Fibroblast of skin of back (primary cell): ENCODE measurements around the gene ANK2.

Source experiments
- DNase-seq: peaks from one replicate; pipeline ENCODE4 v3.0.0-alpha.2; 2013

The ANK2 gene

DNA sequence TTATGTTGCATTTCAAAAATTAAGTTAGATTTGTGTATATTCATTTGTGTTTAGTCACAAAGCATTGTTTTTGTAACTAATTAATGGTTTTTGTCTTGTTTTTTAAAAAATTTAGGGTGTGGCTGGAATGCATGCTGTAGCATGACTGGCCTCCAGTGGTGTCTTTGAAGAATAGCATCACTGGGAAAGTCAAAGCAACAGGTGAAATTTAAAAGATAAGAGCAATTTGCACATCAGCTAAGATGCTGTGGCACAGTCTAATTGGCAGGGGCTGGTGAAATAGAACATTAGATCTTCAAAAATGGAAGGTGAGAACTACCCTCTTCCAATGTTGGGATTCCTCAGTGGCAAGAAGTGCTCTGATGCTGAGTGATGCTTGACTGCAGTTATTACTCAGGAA lies 45.3 kb downstream of the ANK2 start:
- DNase-seq = no peak

DNA sequence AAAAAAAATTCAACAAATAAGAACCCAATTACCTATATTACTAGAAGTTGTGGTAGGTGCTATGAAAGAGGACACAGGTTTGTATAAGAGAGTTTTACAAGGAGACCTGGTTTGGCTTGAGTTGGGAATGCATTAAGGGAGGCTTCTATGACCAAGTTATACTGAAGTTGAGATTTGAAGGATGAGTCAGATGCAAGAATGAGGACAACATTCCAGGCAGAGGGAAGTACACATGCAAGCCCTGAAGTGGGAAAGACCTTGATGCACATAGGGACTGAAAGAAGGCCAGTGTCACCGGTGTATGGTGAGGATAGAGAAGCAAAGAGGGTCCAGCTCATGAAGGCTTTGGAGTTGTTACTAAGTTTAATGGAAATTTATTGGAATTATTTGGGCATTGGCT lies 52.2 kb downstream of the ANK2 start:
- peak; percentile 82 for DNase-seq

DNA sequence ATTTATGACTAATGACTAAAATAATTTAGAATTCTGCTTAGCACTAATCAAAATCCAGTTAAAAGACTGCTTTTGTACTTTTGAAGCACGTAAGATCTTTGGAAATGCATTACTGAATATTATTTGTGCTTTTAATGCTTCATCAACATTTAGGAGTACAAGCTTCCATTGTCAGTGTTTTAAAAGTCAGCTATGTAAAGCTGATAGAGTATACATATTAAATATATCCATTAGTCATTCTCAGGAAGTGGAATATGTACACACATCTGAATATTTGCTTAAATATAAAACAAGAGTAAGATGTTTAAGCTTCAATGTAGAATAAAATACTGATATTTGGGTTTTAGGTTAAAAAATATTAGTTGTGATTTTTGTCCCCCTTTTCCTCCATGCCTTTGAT lies 54.1 kb downstream of the ANK2 start:
- no peak for DNase-seq

DNA sequence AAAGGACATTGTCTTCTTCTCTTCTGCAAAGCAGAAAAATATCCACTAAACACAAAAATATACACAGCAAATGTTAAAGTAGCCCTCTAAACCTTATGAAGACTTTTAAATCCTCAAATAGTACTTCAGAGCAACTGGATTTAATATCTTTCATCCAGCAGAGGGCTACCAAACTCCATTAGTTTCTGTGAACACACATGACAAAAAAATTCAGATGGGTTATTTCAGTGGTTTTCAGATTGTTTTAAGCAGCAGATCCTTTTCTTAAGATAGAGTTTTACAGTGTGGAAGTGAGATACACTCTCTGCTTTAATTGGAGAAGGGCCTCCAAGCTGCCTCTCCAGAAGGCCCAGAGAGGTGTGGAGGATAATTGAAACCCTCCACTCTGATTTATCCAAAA lies 56.7 kb downstream of the ANK2 start:
- DNase-seq = peak; percentile 67

DNA sequence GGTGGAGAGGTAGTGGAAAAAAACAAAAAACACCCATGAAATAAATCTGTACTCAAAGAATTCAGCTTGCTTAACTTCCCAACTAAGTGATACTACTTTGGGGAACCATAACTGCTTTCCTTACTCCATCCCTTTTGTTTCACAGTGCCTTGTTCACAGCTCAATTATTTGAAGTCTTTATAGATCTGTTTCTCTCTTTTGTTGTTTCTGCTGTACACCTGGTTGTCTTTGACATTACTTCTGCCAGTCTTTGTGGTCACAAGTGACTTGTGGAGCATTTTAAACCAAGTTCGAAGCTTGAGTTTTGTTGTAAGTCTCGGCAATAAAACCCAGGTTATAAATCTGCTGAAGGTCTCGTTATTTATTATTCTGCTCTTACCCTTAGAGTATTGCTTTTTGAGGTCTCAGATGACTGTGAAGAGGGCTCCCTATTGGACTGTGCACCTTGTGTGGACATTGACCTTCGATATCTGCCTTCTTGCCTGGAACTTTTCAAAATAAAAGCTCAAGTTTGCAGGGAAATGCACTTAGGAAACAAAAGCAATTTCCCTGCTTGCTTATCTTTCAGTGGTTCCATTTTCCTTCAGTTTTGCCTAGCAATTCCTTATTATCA lies 59.8 kb downstream of the ANK2 start:
- DNase-seq = no peak

DNA sequence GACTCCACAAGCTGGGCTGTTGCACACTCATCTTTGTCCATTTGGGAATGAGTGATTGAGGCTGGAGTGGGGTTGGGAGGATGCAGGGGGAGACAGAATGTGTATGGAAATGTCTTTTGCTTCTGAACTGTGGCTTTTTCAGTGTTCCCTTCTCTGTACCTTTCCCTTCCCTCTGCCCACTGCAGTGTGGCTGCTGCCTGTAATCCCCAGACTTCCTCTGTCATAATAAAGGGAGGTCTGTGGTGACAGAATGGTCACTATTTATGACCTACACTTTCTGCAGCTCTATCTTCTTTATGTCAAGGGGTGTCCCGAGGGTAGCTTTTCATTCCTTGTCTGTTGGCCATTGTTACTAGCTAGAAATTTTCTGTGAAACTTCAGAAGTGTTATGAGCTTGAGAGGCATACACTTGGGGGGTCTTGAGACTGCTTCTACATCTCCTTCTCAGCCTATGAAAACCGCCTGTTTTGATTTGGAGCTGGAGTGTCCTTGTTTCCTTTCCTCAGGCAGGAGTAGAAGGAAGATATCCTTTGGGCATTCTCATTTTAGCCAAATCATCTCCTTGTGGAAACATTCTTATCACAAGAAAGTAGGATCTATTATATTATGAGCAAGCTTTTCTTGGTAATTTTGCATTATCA lies 63.0 kb downstream of the ANK2 start:
- no peak for DNase-seq

DNA sequence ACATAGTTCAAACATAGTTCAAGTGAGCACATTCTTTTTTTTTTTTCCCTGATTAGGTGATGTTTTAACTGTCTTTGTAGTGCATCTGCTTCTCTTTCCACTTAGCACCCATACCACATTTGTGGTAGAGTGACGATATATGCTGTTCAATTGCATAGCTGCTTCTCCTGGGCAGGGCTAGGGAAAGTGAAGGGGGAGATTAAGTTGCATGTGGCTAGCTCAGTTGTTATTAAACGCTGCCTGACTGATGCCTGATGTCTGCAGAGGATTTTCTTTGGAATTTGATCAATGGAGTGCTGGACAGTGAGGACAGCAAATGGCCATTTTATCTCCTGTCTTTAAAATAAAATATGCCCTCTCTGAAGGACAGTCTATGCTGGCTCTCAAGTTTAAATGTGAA lies 63.7 kb downstream of the ANK2 start:
- no peak for DNase-seq

DNA sequence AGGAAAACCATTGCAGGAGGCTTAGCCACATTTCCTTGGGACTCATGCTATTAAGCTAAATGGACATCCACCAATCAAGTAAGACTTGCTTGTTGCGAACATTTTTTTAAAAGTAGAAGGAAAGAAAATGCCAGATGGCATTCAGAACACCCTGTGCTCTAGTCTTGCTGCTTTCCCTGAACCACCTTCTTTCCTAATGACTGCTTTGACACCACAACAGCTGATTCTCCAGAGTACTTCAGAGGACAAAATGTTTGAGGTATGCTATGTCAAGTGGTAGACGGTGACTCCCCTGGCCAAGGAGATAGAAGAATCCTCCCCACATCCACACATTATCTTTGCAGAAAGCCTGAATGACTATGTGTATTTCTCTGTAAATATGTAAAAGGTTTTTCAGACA lies 65.4 kb downstream of the ANK2 start:
- no peak for DNase-seq

DNA sequence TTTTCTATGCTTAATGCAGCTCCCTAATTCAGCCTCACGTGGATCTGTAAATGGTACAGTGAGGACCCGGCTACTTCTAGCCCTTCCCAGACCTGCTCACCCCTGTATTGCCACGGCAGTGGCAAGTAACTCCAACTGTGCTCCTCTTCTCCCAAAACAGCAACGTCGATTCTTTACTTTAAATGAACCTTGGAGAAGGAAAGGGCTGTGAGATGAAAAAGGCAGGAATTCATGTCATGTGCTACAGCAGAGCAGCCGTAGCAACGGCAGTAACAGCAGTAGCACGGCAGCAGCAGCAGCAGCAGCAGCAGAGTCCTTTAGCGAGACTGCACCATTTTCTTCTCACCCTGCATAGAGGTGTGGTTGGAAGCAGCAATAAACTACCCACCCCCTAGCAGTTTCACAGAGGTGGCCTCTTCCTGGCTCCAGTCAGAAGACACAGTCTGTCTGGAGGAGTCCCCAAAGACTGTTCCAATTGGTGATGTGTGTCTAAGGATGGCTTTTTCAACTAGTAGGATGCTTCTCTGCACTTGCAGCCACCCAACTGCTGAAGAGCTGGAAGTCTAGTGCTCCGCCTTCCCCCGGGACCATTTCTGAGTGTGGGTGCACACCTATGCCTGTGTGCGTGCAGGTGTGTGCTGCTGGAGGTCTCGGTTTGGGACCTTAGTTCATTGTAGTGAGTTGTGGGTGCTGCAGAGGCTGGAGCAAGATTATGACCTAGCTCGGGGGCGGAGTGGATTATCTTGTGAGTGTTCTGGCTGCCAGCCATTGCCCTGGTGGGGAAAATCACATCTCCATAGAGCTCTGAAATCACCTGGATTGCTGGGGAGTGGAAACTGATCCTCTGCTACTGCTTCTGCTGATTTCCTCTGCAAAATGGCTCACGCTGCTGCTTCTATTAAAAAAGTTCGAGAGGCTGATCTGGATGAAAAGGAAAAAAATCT lies 67.2 kb downstream of the ANK2 start:
- no peak for DNase-seq

DNA sequence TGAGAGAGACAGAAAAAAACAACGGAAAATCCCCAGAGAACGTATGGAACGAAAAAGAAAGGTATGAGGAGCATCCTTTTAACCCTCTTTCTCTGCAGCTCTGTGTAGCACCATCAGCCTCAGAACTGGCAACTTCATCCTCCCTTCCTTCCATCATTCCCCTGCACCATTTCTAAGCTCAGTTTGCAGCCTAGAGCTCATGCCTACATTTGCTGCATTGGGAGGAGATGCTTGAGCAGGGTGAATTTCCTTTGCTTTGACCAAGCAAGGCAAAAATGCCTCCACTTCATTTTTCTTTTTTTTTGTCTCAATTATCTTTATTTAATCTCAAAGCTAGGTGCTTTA lies 67.9 kb downstream of the ANK2 start:
- no peak for DNase-seq

DNA sequence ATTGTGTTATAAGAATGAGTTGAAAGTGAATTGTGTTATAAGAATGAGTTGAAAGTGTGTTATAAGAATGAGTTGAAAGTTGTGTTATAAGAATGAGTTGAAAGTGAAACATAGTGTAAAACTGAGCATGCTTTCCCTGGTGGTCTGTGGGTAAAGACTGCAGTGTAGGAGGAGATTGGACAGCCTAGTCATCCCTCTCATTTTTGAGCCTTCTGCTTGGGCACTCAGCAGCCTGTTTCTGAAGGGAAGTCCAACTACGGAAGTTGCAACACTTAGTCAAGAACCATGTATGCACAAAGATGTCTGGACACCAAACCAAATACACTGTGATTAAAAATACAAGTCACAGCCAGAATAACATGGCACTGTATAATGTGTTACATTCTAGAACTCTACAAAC lies 72.6 kb downstream of the ANK2 start:
- DNase-seq = no peak

DNA sequence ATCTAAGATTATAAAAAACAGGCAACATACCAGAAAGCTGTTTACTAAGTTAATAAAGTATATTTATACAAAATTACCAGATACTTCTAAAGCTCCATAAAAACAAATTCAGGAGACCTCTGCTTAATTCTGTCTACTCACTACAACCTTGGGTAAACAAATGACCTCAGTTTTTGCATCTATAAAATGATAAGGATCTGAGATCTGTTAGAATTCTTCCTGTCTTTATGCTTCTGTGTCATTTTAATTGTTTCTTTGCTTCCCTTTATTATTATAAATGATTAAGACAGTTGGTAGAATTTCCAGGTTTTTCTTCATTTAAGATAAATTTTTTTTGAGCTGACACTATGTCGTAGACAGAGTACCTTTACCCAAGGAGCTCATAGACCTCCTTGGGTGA lies 76.0 kb downstream of the ANK2 start:
- DNase-seq = no peak

DNA sequence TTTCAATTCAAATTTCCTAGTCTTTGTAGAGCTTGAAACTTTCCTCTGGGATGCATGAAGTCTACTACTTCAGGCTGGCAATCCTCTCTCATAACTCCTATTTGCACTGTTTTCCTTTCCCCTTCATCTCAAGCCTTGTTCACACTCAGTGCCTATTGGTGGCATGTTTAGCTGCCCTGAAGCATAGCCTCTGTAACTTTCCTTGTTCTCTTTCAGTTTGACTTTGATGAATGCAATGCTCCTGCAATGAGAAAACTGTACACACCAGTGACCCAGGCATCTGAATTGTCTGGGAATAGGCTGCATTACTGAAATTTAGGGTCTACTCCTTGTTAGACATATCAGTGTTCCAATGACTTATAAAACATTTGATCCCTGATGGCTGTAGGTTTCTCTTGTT lies 81.7 kb downstream of the ANK2 start:
- DNase-seq = no peak

DNA sequence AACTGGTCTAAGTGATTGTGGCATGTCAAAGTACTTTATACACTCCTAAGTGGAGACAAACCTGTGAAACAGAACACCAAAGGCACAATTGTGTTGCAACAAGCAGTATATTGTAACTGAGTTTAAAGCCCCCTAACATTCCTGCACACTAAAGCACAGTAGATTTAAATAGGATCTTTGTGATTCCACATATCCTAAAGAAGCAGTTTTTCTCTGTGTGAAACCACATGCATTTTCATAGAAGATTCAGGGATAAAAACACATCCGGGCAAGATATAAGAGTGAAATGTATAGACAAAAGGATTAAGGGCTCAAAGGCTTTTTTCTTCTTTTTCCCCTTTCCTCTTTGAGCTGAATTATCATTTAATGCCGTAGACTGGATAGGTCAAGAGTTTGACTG lies 82.2 kb downstream of the ANK2 start:
- no peak for DNase-seq

DNA sequence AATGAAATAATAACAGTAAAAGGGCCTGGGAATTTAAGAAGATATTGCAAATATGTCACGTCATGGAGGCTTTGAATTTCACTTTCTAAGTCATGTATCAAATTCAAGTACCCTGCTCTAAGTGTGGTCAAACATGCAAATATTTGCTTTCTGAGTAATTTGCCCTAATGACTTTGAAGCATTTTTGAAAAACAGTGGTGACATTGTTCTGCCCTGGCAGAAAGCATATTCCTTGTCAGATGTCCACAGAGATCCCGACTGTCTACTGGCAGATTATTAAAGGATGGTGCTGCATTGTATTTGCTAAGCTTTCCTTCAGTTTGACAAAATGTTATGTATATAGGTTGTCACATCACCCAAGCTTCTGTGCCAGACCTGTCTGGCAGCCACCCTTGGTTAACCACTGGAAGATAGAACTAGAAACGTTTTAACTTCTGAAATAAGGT lies 92.5 kb downstream of the ANK2 start:
- peak; percentile 88 for DNase-seq

DNA sequence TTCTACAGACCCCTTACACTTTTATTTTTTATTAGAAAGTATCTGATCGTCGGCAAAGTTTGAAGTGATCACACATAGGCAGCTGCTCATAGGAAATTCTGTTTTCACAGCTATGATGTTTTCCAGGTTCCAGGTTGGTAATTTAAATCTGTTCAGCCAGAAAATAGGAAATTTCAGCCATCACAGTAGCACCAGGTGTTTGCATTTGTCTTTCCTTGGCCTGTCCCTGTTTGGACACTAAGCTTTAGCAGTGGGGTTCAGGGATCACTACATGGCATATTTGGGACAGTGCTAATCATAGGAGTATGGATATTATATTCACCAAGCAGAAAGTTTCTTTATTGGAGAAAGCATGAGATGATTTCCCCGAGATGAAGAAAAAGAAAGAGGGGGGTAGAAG lies 92.9 kb downstream of the ANK2 start:
- DNase-seq = no peak

DNA sequence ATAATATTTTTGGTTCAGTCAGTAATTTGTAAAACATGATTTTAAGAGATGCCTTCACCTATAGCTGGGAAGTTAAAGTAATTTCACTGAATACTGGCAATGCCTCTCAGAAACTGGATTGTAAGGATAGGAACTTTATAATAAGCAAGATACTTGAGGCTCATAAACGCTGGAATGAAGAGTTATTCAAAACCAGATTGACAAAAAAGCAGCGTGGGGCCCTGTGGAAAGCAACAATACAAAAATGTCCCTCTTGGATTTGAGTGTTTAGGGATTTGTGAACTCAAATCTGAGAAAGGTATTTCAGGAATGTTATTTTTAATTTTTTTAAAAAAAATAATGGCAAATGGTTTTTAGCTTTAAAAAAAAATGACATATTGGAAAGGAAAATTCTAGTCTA lies 94.6 kb downstream of the ANK2 start:
- DNase-seq = peak; percentile 44

DNA sequence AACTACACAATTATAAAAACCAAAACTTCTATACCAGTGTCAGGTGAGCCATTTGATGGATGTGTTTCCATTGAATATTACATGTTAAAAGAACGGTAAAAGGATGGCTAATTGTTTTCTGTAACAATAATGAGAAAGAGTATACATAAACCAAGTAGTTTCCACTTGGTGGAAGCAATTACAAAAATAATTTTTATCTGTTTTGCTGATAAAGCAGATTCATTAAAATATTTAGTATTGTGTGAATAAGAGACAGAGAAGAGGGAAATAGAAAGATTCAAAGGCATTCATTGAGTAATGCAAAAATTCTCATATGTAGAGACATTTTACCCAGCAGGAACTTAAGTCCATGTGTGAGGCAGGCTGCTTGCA lies 95.7 kb downstream of the ANK2 start:
- DNase-seq = no peak

DNA sequence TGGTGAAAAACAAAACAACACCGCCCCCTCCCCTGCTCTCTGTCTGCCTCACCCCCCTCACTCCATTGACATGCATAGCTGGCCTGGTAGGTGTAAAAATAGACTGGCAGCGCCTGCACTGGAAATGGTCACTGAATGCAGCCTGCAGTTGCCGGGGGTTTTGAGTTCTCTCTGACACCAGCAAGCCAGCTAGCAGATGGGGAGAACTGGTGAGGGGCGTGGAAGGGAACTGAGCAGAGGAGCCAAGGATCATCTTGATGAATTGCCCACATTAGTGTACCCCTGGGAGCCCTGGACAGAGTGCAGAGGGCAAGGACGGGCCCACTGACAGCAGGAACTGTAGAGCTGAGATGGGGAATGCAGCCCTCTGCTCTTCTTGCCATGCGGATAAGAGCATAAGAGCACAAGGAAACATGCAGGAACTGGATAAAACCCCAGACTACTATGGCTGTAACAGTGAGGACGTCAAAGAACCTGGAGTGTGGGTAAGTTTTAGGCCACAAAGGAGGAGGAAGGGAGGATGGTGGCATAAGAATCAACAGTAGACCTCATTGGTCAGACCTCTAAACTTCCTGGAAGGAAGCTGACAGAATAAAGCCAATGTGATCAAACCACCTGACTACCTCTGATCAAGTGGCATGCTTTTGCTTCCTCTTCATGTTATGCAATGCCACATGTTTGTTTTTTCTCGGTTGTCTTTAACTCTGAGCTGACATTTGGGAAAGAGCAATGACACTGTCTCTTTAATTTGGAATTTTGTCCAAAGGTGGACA lies 96.3 kb downstream of the ANK2 start:
- DNase-seq = no peak

DNA sequence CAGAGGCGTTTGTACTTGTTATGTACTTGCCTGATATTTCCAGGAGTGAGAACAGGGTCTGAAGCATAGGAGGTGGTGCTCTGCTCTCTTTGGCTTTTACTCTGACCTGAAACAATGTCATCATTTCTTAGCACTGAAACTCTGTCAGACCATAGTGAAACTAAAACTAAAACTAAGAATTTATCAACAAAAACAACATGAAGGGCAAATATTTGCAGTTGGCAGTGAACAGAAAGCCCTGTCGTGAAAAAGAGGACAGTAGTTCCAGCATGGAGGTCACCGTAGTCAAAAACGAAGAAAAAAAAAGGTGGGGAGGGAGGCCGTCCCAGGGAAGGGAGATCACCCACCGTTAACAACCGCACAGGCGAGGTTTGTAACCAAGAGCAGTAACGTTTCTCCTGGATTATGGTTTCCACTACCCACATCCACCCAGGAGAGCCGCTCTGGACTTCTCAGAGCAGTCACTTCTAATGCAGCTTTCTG lies 97.5 kb downstream of the ANK2 start:
- DNase-seq = no peak

DNA sequence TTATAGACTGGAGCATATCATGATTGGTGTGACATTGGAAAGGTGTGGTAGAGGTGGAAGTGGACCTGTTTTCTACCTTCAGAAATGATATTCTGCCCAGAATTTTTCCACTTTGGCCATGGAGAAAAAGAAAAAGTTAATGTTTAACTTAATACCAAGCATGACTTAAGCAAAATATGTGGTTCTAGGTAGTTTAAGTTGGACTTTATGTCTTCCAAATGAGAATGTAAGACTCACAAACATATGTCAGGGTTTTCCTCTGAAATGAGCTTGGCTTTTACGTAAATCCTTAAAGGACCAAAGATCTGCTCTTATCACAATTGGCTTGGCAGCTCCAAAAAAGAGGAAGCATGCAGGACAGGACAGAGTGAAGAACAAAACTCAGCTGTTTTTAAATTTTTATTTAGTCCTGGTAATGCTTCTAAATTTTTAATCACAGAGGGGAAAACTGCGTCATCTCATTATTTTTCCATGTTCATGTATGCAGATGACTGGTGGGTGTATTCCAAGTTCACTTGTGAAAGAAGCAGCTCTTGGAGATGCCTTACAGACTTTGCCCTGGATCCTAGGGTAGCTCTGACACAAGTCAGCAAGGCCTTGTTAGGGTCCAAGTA lies 98.2 kb downstream of the ANK2 start:
- no peak for DNase-seq

DNA sequence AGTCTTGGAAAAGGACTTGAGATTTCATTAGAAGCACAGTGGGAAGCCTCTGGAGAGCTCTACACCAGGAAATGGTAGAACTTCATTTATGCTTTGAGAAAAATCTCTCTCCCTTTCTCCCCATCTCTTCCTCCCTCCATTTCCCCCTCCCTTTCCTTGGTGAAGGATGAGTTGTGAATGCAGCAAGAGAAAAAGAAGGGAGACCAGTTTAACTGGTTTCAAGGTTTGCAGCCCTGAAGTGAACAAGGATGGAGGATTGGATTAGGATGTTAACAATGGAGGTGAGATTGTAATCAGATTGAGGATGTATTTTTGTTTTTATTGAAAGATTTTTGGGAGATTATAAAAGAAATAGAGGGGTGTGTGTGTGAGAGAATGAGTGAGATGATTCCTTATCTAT lies 99.5 kb downstream of the ANK2 start:
- DNase-seq = no peak
